Measurements from ENCODE around the gene WAPL. TPM values are rescaled to one million over a fixed set of nuclear protein-coding genes. Genes with fewer than 3 reads are reported as not detected.
A peak's percentile ranks its signal among the peaks of the same experiment; 100 is the strongest.

WAPL gene
- total and polyA plus RNA-seq, 12 donors = 11.1 to 44.5 (median 31.2) TPM

DNA sequence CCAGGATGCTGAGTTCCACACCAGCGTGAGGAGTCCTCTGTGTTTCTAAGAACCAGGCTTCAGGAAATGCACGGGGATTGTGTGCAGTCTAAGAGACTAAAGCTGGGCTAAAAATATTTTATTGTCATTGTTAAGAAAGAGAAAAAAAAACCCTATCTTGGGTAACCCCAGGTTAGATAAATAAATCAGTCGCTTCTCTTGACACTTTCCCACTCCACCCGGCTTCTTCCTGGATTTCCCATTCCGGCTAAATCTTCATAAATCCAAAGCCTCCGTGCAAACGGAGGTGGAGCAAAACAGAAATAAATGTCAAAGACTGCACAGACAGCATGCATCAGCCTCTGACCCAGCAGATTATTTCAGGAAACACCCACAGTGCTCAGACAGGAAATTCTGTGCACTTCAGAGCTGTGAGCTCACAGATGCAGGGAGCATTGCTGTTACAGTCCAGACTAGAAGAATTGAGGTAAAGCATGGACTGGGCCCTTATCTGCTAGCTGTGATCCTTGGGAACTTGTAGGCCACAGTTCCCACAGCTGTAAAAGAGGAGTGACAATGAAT, 110.2 kb downstream of the WAPL start:
- intact Hi-C loops (cut with DNase I) = no loop called here
- no peaks in the 10 kb centered on the region for H3K9me3 ChIP-seq (replicated peaks in 1 of 3)
- no peaks in the 10 kb centered on the region for H3K27me3 ChIP-seq
- no peak overlapping the region for H3K4me3 ChIP-seq
- H3K27ac ChIP-seq = peak overlapping the region in 3 of 5 donors; percentile 9 to 76 (median 34)
- DNase-seq = peak in 5 of 7 donors; percentile 24 to 74 (median 45)
- H3K4me1 ChIP-seq (replicated peaks in 1 of 2) = peaks cover 0 to 7% of the 10 kb centered on the region in 2 donors
- TF ChIP-seq CTCF (IDR thresholded peaks at IDR 0.05) (no peak), POLR2A (IDR thresholded peaks at IDR 0.05) (peak in 1 of 2 donors; percentile 5)
- WGBS, 4 donors = 37 to 44% (median 41%) methylated on average over 7 of the region's 7 CpGs
- H3K36me3 ChIP-seq (replicated peaks in 1 of 2) = no peaks in the 10 kb centered on the region

DNA sequence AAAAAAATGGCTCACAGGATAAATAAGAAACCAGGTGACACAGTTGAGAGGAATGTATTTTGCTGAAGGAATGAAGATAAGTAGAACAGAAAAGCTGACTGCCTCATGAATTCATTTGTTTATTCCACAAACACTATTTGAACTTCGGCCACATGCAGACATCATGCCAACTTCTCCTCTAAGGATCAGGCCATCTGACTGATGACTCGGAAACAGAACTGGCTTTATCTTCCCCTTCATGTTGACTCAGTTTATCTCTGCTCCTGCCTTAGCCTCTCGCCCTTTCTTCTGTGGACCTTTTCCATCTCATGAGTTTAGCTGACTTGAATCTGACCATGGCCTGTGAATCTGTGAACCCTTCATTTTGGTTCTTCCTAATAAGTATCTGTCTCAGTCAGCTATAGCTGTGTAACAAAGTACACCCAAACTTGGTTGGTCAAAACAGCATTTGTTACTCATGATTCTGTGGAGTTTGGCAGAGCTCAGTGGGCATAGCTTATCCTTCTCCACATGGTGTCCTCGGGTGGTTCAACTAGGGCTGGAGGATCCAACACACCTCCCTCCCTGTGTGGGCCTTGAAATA, 111.0 kb downstream of the WAPL start:
- Histone ChIP-seq H3K9me3 (replicated peaks in 1 of 3) (no peaks in the 10 kb centered on the region), H3K4me1 (replicated peaks in 1 of 2) (peaks cover 0 to 7% of the 10 kb centered on the region in 2 donors), H3K4me3 (no peak overlapping the region), H3K36me3 (replicated peaks in 1 of 2) (no peaks in the 10 kb centered on the region), H3K27me3 (no peaks in the 10 kb centered on the region), H3K27ac (peak overlapping the region in 3 of 5 donors; percentile 7 to 73 (median 34))
- no peak for DNase-seq
- 59 to 78% (median 74%) methylated on average over 4 of the region's 4 CpGs for WGBS, 4 donors
- intact Hi-C loops (cut with DNase I) = no loop called here
- no peak for TF ChIP-seq POLR2A (IDR thresholded peaks at IDR 0.05)

DNA sequence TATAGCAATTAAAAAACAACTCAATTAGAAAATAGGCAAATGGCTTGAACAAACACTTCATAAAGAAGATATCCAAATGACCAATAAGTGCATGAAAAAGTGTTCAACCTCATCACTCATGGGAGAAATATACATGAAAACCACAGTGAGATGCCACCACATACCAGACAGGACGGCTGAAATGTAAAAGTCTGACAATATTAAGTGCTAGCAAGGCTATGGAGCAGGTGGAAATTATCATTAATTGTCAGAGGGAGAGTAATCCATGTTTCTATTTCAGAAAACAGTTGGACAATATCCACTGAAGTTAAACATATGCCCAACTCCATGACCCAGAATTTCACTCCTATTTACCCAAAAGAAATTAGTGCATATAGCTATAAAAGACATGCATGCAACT, 112.4 kb downstream of the WAPL start:
- Histone ChIP-seq H3K4me3 (no peak overlapping the region), H3K4me1 (replicated peaks in 1 of 2) (peaks cover 0 to 7% of the 10 kb centered on the region in 2 donors), H3K36me3 (replicated peaks in 1 of 2) (no peaks in the 10 kb centered on the region), H3K9me3 (replicated peaks in 1 of 3) (no peaks in the 10 kb centered on the region), H3K27ac (no peak overlapping the region), H3K27me3 (no peaks in the 10 kb centered on the region)
- no peak for DNase-seq
- 53 to 67% (median 58%) methylated on average over 1 of the region's 1 CpG for WGBS, 4 donors
- intact Hi-C loops (cut with DNase I) = no loop called here
- TF ChIP-seq POLR2A (IDR thresholded peaks at IDR 0.05) = no peak
- TF ChIP-seq CTCF (IDR thresholded peaks at IDR 0.05) = no peak

- TF ChIP-seq POLR2A (IDR thresholded peaks at IDR 0.05) (no peak), CTCF (IDR thresholded peaks at IDR 0.05) (no peak)
- intact Hi-C loops (cut with DNase I) = loop anchor here in 1 of 2 donors (5.0 kb wide), 1 partner anchor 184 kb away; no protein-coding TSS in a partner anchor
- WGBS, 4 donors = 53 to 71% (median 63%) methylated on average over 6 of the region's 6 CpGs
- H3K36me3 ChIP-seq (replicated peaks in 1 of 2) = no peaks in the 10 kb centered on the region
- H3K9me3 ChIP-seq (replicated peaks in 1 of 3) = no peaks in the 10 kb centered on the region
- peak in 4 of 7 donors; percentile 27 to 68 (median 34) for DNase-seq
- H3K27me3 ChIP-seq = no peaks in the 10 kb centered on the region
- H3K4me1 ChIP-seq (replicated peaks in 1 of 2) = peaks cover 15 to 19% of the 10 kb centered on the region in 2 donors
- no peak overlapping the region for H3K27ac ChIP-seq
- H3K4me3 ChIP-seq = no peak overlapping the region
Measured at GRCh38 chr10:86403183-86403797, 118.3 kb downstream of the WAPL start.

Data from adrenal gland (tissue), 12 donors.